Retinal pigment epithelial cell (primary cell): ENCODE results near the gene MAPK6.
A peak's percentile ranks its signal among the peaks of the same experiment; 100 is the strongest.
"Not testable (repeated sequence)": the region's sequence is repeated elsewhere in the genome, so short reads cannot be mapped to it uniquely, and the experiment has no call there.

Experiments
- DNase-seq: peaks from one replicate; pipeline ENCODE4 v3.0.0-alpha.2; 2010; ENCODE audit warnings: low read depth
- H3K4me3 ChIP-seq: 2 replicates; pipeline ENCODE4 v1.5.1; 2011; ENCODE audit warnings: mild to moderate bottlenecking, low read length, control low read depth, moderate library complexity
- CTCF ChIP-seq: conservative IDR thresholded peaks from 2 replicates; pipeline ENCODE4 v1.5.1; 2011; ENCODE audit warnings: low read depth, low read length, control low read depth, inconsistent platforms

MAPK6 gene

GRCh38 chr15:52050416-52050815, 31.4 kb downstream of the MAPK6 start:
- DNase-seq = peak; percentile 22
- no peak overlapping the region for H3K4me3 ChIP-seq
- TF ChIP-seq CTCF = no peak

GRCh38 chr15:52052066-52052935, 33.3 kb downstream of the MAPK6 start:
- DNase-seq = no peak
- no peak for TF ChIP-seq CTCF
- H3K4me3 ChIP-seq = no peak overlapping the region

GRCh38 chr15:52054381-52054780, 35.4 kb downstream of the MAPK6 start:
- no peak for DNase-seq
- no peak for TF ChIP-seq CTCF
- H3K4me3 ChIP-seq = no peak overlapping the region

- DNase-seq = not testable (repeated sequence)
Measured at GRCh38 chr15:52054858-52055257, 35.8 kb downstream of the MAPK6 start.

GRCh38 chr15:52056001-52056400, 37.0 kb downstream of the MAPK6 start:
- no peak for DNase-seq
- no peak overlapping the region for H3K4me3 ChIP-seq
- TF ChIP-seq CTCF = no peak

More at GRCh38 chr15:52054858-52055257, 35.8 kb downstream of the MAPK6 start:
- not testable (repeated sequence) for H3K4me3 ChIP-seq

- no peak overlapping the region for H3K4me3 ChIP-seq
- no peak for DNase-seq
Measured at GRCh38 chr15:52056496-52056895, 37.5 kb downstream of the MAPK6 start.

GRCh38 chr15:52057996-52058395, 39.0 kb downstream of the MAPK6 start:
- no peak for TF ChIP-seq CTCF
- no peak for DNase-seq
- no peak overlapping the region for H3K4me3 ChIP-seq

More at GRCh38 chr15:52056496-52056895, 37.5 kb downstream of the MAPK6 start:
- TF ChIP-seq CTCF = no peak
